Right hindlimb (tissue), 1 donor: ENCODE data around the gene VEZF1.

Experiments
- DNase-seq: peaks from one replicate; pipeline ENCODE4 v3.0.0-alpha.2; 2018

VEZF1 gene

DNA sequence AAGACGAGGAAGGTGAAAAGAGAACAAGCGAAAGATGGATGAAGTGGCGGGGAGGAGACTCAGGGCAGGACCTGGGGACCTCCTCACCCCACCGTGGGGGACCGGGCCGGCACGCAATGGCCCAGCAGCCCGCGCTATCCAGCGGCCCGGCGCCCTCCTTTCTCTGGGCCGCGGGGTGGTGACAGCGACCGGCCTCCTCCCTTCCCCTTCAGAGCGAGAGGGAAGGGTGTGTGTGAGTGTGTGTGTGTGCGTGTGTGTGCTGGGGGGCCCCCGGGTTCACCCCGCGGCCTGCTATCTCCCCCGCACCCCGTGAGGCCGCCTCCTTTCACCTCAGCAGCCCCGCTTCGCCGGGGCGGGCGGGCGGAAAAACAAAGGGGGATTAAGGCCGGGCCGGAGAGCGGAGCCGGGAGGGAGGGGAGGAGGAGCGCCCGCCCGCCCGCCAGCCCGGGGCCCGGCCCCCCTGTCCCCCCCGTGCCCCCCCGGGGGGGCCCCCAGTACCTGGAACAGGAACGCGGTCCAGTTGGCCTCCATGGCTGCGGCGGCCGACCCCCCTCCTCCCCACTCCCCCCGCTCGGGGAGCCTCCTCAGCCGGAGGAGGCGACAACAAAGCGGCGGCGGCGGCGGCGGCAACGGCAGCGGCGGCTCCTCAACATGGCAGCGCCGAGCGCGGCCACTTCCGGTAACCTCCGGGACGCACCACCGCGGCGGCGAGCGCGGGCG lies at the start of gene VEZF1:
Gene VEZF1, minus strand, starts transcription at position 674 of the 720 bp plus-strand sequence. Its CDS starts 143 bp downstream, at position 531.
- DNase-seq, result peak; percentile 87

GRCh38 chr17:58032691-58033415 lies 44.8 kb upstream of the VEZF1 start:
- no peak for DNase-seq

GRCh38 chr17:58028578-58028977 lies 40.5 kb upstream of the VEZF1 start:
- DNase-seq, result no peak

DNA sequence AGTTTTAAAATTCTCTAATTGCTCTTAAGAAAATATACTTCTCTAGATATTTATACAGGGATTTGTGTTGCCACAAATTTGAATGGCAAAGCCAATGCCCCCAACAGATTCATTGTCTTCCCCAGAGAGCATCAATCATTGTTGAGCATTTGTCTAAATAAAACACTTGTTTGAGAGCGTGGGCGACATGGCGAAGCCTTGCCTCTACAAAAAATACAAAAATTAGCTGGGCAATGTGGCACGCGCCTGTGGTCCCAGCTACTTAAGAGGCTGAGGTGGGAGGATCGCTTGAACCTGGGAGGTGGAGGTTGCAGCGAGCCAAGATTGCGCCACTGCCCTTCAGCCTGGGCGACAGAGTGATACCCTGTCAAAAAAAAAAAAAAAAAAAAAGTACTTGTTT lies 32.3 kb upstream of the VEZF1 start:
- no peak for DNase-seq

DNA sequence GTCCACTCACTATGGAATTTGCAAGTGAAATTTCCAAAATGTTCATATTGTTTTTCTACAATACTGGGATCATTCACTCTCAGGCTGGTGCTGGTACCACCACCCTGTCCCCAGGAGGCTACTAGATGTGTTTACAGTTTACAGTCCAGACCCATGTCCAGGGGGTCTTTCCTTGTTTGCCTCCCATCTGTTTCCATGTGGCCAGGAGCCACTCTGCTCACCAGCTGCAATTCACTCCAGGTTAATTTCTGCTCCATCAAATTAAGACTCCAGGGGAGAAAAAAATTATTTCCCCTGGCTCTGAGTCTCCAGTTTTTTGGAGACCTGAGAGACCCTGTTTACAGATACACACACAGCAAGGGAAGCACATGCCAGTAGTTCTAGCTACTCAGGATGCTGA lies 31.5 kb upstream of the VEZF1 start:
- DNase-seq, result no peak

- DNase-seq, result no peak
These were observed 31.0 kb upstream of the VEZF1 start for GRCh38 chr17:58019039-58019438.

DNA sequence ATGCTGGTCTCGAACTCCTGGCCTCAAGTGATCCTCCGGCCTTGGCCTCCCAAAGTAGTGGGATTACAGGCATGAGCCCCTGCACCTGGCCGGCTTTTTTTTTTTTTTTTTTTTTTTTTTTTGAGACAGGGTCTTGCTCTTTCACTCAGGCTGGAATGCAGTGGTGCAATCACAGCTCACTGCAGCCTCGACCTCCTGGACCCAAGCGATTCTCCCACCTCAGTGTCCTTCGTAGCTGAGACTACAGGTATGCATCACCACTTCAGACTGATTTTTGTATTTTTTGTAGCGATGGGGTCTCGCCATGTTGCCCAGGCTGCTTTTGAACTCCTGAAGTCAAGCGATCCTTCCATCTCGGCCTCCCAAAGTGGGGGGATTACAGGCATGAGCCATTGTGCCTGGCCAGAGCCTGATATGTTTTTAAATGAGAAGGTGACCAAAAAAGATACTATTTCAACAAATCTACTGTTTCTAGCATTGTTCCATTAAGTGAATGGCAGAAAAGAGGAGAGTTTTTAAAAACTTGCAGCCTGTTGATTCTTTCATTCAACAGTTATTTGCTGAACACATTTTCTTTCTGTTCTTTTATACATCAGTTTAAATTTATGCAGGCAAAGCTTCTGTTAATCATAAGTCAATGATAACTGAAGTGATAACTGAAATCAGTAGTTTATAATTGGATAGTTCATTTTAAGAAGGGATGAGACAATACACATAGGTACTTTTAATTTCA lies 22.2 kb upstream of the VEZF1 start:
- DNase-seq, result no peak

DNA sequence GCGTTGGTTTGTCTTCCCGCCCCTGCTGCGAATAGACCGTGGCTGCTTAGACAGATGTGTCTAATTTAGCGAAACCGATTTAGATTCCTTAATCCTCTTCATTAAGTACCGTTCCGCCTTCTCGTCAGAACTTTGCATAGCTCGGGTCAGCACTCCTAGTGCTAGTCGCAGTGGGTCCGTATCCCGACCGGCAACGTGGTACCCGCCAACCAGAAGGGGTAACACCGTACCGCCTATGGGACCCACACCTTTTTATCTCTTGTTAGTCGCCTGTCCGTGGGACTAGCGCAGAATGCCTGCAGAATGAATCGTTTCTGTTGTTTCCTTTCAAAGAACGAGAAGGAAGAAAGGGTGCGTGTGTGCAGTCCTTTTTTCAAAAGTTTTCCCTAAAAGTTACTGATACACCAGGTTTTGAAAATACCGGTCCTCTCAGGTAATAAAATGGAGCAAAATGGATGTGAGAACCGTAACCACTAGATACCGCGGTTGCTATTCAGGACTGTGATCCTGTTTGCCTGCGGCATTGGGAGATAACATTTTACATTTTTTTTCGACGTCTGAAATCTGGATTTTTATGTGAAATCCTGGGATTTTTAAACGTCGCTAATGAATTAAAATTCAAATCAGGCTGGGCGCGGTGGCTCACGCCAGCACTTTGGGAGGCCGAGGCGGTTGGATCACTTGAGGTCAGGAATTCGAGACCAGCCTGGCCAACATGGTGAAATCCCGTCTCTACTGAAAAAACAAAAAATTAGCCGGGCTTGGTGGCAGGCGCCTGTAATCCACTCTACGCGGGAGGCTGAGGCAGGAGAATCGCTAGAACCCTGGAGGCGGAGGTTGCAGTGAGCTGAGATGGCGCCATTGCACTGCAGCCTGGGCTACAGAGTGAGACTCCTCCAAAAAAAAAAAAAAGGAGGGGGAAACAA lies 20.0 kb upstream of the VEZF1 start:
- DNase-seq, result no peak

- peak; percentile 98 for DNase-seq
These were observed 19.1 kb upstream of the VEZF1 start, which contains the start of gene SRSF1 for GRCh38 chr17:58006924-58007780. SRSF1 (minus strand) TSS chr17:58007246; CDS start chr17:58007137, 109 bp downstream.

DNA sequence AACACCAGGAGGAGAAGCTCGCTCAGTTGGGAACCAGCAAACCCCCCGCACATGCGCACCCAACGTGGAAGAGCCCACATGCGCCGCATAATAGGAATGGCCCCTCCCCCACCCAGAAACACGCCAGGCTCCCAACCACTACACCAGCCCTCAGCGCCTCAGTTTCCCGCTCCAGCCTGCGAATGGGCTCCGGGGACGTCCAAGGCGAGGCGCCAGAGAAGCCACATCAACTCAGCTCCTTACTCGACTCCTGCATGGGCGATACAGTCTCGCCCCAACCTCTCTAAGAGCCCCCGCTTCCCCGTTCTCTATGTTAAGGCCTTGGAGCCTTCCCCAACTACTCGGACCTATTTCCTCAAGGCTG lies 18.5 kb upstream of the VEZF1 start:
- peak; percentile 83 for DNase-seq

DNA sequence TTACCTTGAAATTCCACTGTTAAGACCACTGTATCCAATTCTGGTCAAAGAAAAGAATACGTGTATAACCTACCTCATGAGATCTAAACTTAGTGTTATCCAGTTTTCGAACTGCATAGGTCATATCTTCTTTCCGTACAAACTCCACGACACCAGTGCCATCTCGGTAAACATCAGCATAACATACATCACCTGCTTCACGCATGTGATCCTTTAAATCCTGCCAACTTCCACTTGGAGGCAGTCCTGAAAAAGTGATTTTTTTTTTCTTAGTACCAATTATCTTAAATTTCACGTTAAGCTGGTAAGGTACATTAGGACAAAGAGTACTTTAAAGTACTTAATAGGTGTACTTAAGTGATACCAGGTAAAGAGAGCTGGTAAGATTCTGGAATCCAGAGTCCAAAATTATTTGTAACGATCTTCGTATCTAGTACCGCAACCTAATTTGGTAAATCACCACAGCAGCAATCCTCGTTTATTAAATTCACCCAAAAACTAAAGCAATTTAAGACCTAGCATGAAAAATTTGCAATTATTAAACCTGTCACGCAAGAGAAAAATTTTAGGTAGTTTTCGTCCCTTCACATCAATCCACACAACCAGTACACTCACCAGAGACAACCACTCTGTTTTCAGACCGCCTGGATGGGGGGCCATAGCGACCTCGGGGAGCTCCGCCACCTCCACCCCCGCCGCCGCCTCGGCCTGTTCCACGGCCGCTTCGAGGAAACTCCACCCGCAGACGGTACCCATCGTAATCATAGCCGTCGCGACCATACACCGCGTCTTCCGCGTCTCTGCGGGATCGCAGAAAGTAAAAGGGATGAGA lies 17.9 kb upstream of the VEZF1 start:
- DNase-seq, result no peak

- no peak for DNase-seq
These were observed 17.1 kb upstream of the VEZF1 start for GRCh38 chr17:58005031-58005727.

GRCh38 chr17:58004060-58004459 lies 16.0 kb upstream of the VEZF1 start:
- no peak for DNase-seq

GRCh38 chr17:58002973-58003372 lies 14.9 kb upstream of the VEZF1 start:
- no peak for DNase-seq

DNA sequence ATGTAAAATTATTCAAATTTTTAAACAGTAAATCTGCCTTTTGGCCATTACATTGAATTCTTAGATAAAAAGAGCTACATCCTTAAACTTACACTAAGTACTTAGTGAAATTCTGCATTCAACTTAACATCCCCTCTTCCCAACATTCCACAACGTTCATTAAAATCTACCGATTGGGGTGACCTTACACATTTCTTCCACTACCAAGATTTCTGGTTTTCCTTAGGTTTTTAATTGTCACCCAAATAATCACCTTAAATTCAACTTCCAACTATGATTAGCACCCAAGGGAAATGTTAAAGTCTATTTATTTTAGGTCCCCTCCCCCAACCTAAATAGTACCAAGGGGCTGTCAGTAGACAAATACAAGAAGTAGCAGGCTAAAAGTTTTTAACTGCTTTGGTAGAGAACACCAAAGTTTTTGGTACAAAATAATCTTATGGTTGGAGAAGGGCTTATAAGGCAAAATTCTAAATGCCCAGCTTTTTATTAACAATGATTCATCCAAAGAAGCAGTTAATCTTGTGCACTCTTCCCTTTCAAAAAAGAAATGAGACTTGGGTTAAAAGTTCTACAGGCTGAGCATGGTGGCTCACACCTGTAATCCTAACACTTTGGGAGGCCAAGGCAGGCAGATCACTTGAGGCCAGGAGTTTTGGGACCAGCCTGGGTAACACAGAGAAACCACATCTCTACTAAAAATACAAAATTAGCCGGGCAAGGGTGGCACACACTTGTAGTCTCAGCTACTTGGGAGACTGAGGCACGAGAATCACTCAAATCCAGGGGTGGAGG lies 14.3 kb upstream of the VEZF1 start:
- no peak for DNase-seq

- DNase-seq, result no peak
These were observed 13.5 kb upstream of the VEZF1 start for GRCh38 chr17:58001461-58002124.

DNA sequence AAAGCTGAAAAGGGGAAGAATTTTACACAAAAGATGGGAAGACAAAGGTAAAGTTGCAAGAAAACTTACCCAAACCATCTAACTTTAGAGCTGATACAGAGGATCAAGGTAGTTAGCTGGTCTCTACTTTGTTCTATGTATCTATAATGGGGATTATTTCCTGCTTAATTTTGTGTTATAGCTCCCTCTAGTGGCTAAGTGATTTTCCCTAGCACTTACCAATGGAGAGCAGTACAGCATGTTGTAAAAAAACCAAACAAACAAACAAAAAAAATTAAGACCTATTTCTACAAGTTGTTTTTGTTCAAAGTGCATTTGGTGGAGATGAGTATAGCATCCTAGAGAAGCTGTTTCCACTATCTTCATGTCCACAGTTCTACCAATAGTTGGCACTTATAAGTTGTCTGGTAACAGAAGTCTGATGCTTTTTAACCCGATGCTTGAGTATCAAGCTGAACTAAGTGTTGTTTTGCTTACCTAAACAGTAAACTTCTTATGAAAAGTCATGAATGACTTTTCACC lies 11.5 kb upstream of the VEZF1 start:
- DNase-seq, result no peak

DNA sequence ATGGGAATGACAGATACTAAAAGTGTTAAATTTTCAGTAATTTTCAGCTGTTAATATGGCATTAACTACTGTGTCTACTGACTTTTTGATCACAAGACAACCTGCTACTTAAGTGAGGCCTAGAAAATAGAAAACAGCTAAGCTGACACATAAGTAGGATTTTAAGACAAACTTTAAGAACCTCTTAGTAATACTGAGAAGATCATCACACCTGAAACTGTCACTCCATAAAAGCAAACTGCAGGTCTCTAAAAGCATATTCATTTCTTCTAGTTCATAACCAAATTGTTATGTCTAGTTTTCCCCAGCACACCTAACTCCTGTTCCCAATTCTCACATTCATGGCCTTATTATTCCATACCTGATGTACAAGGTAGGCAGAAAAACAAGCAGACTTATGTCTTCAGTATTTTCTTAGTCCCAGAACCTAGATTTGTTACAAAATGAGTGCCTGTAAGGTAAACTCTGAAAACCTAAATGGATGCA lies 11.0 kb upstream of the VEZF1 start:
- no peak for DNase-seq
